ENCODE results near the gene CHCHD10.
A peak's percentile ranks its signal among the peaks of the same experiment; 100 is the strongest.

CHCHD10 gene

DNA sequence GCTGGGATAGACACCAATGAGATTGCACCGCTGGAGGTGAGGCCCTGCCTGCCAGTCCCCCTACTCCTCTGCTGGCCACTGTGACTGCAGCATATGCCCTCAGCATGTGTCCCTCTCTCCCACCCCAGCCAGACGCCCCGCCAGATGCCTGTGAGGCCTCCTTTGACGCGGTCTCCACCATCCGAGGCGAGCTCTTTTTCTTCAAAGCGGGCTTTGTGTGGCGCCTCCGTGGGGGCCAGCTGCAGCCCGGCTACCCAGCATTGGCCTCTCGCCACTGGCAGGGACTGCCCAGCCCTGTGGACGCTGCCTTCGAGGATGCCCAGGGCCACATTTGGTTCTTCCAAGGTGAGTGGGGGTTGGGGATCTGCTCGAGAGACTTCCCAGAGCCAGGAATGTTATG, 13.3 kb upstream of the CHCHD10 start:
- WGBS: 88% methylated on average over 15 of the region's 15 CpGs
- Histone ChIP-seq H2AK5ac (ENCODE audit: low read length, severe bottlenecking) (peak overlapping the region; percentile 11), H2BK12ac (ENCODE audit: low read length in 2 of 2) (peak overlapping the region in 1 of 2 experiments; percentile 49), H4K8ac (ENCODE audit: low read length) (peak overlapping the region; percentile 56), H3K27ac (ENCODE audit: low read length, poor library complexity, severe bottlenecking) (no peak overlapping the region), H3K23ac (ENCODE audit: low read length in 2 of 2) (no peak overlapping the region), H3K4me1 (ENCODE audit: control insufficient read depth, insufficient read depth, low read depth, low read length) (peaks cover 33% of the 10 kb centered on the region), H3K9ac (ENCODE audit: low read length) (peak overlapping the region; percentile 27), H3K36me3 (ENCODE audit: control insufficient read depth in 1 of 2, insufficient read depth in 2 of 2, low read depth in 1 of 2, low read length in 2 of 2) (peaks cover 0 to 15% of the 10 kb centered on the region in 2 experiments), H3K79me1 (replicated peaks; ENCODE audit: low read length, poor library complexity, severe bottlenecking) (no peaks in the 10 kb centered on the region), H3K14ac (ENCODE audit: low read length in 2 of 2) (peak overlapping the region in 1 of 2 experiments; percentile 35), H2BK15ac (ENCODE audit: low read depth, poor library complexity, severe bottlenecking) (peak overlapping the region; percentile 78), H3K4me2 (ENCODE audit: low read length, poor library complexity, severe bottlenecking) (no peak overlapping the region), H2BK120ac (ENCODE audit: low read depth, low read length) (no peak overlapping the region), H3K27me3 (ENCODE audit: control insufficient read depth in 1 of 2, insufficient read depth in 1 of 2, low read length in 2 of 2) (no peaks in the 10 kb centered on the region), H4K91ac (ENCODE audit: low read length) (peak overlapping the region; percentile 77), H3K9me3 (ENCODE audit: control insufficient read depth, low read length) (no peaks in the 10 kb centered on the region), H3K4ac (ENCODE audit: low read depth in 1 of 2, low read length in 2 of 2) (no peak overlapping the region), H3K18ac (ENCODE audit: low read depth in 1 of 2, low read length in 2 of 2) (peak overlapping the region; percentile 28 to 52), H2BK5ac (ENCODE audit: low read depth, low read length, poor library complexity, severe bottlenecking) (no peak overlapping the region), H2AFZ (ENCODE audit: low read depth, low read length) (no peak overlapping the region), H3K4me3 (ENCODE audit: insufficient read depth in 1 of 2, low read depth in 1 of 2, low read length in 2 of 2) (peak overlapping the region in 1 of 2 experiments; percentile 32)
- DNase-seq: no peak

DNA sequence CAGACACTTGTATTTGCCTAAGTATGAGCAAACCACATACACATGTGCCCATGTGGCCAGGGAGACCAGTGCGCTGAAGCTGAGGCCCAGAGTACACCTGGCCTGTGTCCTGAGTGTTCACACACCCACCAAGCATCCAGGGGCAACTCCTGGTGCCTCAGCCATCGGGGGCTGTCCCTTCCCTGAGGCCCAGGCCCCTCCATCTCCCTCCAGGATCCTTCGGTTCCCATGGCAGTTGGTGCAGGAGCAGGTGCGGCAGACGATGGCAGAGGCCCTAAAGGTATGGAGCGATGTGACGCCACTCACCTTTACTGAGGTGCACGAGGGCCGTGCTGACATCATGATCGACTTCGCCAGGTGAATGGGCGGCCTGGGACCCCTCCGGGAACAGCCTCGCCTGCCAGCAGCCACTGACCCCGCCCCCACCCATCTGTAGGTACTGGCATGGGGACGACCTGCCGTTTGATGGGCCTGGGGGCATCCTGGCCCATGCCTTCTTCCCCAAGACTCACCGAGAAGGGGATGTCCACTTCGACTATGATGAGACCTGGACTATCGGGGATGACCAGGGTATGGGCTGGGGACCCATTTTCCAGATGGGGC, 12.5 kb upstream of the CHCHD10 start:
- Histone ChIP-seq H3K27me3 (ENCODE audit: control insufficient read depth in 1 of 2, insufficient read depth in 1 of 2, low read length in 2 of 2) (no peaks in the 10 kb centered on the region), H3K9me3 (ENCODE audit: control insufficient read depth, low read length) (no peaks in the 10 kb centered on the region), H2BK5ac (ENCODE audit: low read depth, low read length, poor library complexity, severe bottlenecking) (no peak overlapping the region), H3K4me1 (ENCODE audit: control insufficient read depth, insufficient read depth, low read depth, low read length) (peaks cover 33% of the 10 kb centered on the region), H2AK5ac (ENCODE audit: low read length, severe bottlenecking) (no peak overlapping the region), H3K27ac (ENCODE audit: low read length, poor library complexity, severe bottlenecking) (no peak overlapping the region), H2BK12ac (ENCODE audit: low read length in 2 of 2) (no peak overlapping the region), H2BK15ac (ENCODE audit: low read depth, poor library complexity, severe bottlenecking) (no peak overlapping the region), H3K79me1 (replicated peaks; ENCODE audit: low read length, poor library complexity, severe bottlenecking) (no peaks in the 10 kb centered on the region), H3K18ac (ENCODE audit: low read depth in 1 of 2, low read length in 2 of 2) (no peak overlapping the region), H3K4me3 (ENCODE audit: insufficient read depth in 1 of 2, low read depth in 1 of 2, low read length in 2 of 2) (no peak overlapping the region), H3K9ac (ENCODE audit: low read length) (no peak overlapping the region), H3K23ac (ENCODE audit: low read length in 2 of 2) (no peak overlapping the region), H2BK120ac (ENCODE audit: low read depth, low read length) (no peak overlapping the region), H4K91ac (ENCODE audit: low read length) (no peak overlapping the region), H2AFZ (ENCODE audit: low read depth, low read length) (no peak overlapping the region), H4K8ac (ENCODE audit: low read length) (no peak overlapping the region), H3K36me3 (ENCODE audit: control insufficient read depth in 1 of 2, insufficient read depth in 2 of 2, low read depth in 1 of 2, low read length in 2 of 2) (peaks cover 0 to 15% of the 10 kb centered on the region in 2 experiments), H3K14ac (ENCODE audit: low read length in 2 of 2) (no peak overlapping the region), H3K4me2 (ENCODE audit: low read length, poor library complexity, severe bottlenecking) (no peak overlapping the region), H3K4ac (ENCODE audit: low read depth in 1 of 2, low read length in 2 of 2) (no peak overlapping the region)
- no peak for DNase-seq
- 91% methylated on average over 20 of the region's 20 CpGs for WGBS

DNA sequence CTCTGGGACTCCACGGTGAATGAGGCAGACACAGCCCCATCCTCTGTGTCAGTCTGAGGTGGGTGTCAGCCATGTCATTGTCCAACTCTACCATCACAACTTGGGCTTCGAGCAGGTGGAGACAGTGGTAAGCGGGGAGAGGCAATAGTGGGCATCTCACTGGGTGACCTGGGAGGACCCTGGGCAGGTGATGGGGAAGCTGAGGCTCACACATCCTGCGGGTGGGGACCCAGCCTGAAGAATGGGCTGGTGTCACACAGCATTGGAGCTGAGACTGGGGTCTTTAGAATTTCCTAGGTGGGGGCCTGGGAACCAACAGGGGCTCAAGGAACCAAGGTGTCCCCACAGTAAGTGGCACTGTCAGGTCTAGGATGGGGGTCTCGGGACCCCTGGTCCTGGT, 12.0 kb upstream of the CHCHD10 start:
- H3K18ac ChIP-seq (ENCODE audit: low read depth in 1 of 2, low read length in 2 of 2): no peak overlapping the region
- no peak overlapping the region for H2BK120ac ChIP-seq (ENCODE audit: low read depth, low read length)
- peaks cover 0 to 15% of the 10 kb centered on the region in 2 experiments for H3K36me3 ChIP-seq (ENCODE audit: control insufficient read depth in 1 of 2, insufficient read depth in 2 of 2, low read depth in 1 of 2, low read length in 2 of 2)
- no peaks in the 10 kb centered on the region for H3K27me3 ChIP-seq (ENCODE audit: control insufficient read depth in 1 of 2, insufficient read depth in 1 of 2, low read length in 2 of 2)
- no peak overlapping the region for H3K9ac ChIP-seq (ENCODE audit: low read length)
- H3K14ac ChIP-seq (ENCODE audit: low read length in 2 of 2): no peak overlapping the region
- no peak overlapping the region for H3K4ac ChIP-seq (ENCODE audit: low read depth in 1 of 2, low read length in 2 of 2)
- DNase-seq: no peak
- no peak overlapping the region for H2BK5ac ChIP-seq (ENCODE audit: low read depth, low read length, poor library complexity, severe bottlenecking)
- H3K4me3 ChIP-seq (ENCODE audit: insufficient read depth in 1 of 2, low read depth in 1 of 2, low read length in 2 of 2): no peak overlapping the region
- 90% methylated on average over 5 of the region's 5 CpGs for WGBS
- H3K4me2 ChIP-seq (ENCODE audit: low read length, poor library complexity, severe bottlenecking): no peak overlapping the region
- no peak overlapping the region for H4K91ac ChIP-seq (ENCODE audit: low read length)
- H2AK5ac ChIP-seq (ENCODE audit: low read length, severe bottlenecking): no peak overlapping the region
- peaks cover 38% of the 10 kb centered on the region for H3K4me1 ChIP-seq (ENCODE audit: control insufficient read depth, insufficient read depth, low read depth, low read length)
- H2BK12ac ChIP-seq (ENCODE audit: low read length in 2 of 2): peak overlapping the region in 1 of 2 experiments; percentile 45
- no peak overlapping the region for H2BK15ac ChIP-seq (ENCODE audit: low read depth, poor library complexity, severe bottlenecking)
- H4K8ac ChIP-seq (ENCODE audit: low read length): no peak overlapping the region
- no peak overlapping the region for H2AFZ ChIP-seq (ENCODE audit: low read depth, low read length)
- no peak overlapping the region for H3K23ac ChIP-seq (ENCODE audit: low read length in 2 of 2)
- H3K27ac ChIP-seq (ENCODE audit: low read length, poor library complexity, severe bottlenecking): no peak overlapping the region
- no peaks in the 10 kb centered on the region for H3K9me3 ChIP-seq (ENCODE audit: control insufficient read depth, low read length)
- H3K79me1 ChIP-seq (replicated peaks; ENCODE audit: low read length, poor library complexity, severe bottlenecking): no peaks in the 10 kb centered on the region

DNA sequence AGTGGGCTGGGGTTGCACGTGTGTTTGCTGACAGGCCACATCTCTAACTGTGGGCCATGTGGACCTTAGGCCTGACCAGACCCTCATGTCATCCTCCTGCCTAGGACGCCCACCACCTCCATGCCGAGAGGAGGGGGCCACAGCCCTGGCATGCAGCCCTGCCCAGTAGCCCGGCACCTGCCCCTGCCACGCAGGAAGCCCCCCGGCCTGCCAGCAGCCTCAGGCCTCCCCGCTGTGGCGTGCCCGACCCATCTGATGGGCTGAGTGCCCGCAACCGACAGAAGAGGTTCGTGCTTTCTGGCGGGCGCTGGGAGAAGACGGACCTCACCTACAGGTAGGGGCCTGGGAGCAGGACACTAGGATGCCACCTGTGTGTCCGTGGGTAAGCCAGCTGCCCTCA, 11.3 kb upstream of the CHCHD10 start:
- Histone ChIP-seq H3K18ac (ENCODE audit: low read depth in 1 of 2, low read length in 2 of 2) (no peak overlapping the region), H2AFZ (ENCODE audit: low read depth, low read length) (no peak overlapping the region), H3K27ac (ENCODE audit: low read length, poor library complexity, severe bottlenecking) (no peak overlapping the region), H3K36me3 (ENCODE audit: control insufficient read depth in 1 of 2, insufficient read depth in 2 of 2, low read depth in 1 of 2, low read length in 2 of 2) (peaks cover 0 to 15% of the 10 kb centered on the region in 2 experiments), H2AK5ac (ENCODE audit: low read length, severe bottlenecking) (peak overlapping the region; percentile 27), H3K14ac (ENCODE audit: low read length in 2 of 2) (no peak overlapping the region), H3K4ac (ENCODE audit: low read depth in 1 of 2, low read length in 2 of 2) (no peak overlapping the region), H3K9ac (ENCODE audit: low read length) (no peak overlapping the region), H4K8ac (ENCODE audit: low read length) (no peak overlapping the region), H2BK12ac (ENCODE audit: low read length in 2 of 2) (no peak overlapping the region), H2BK15ac (ENCODE audit: low read depth, poor library complexity, severe bottlenecking) (no peak overlapping the region), H3K4me2 (ENCODE audit: low read length, poor library complexity, severe bottlenecking) (no peak overlapping the region), H3K23ac (ENCODE audit: low read length in 2 of 2) (no peak overlapping the region), H4K91ac (ENCODE audit: low read length) (no peak overlapping the region), H2BK120ac (ENCODE audit: low read depth, low read length) (no peak overlapping the region), H2BK5ac (ENCODE audit: low read depth, low read length, poor library complexity, severe bottlenecking) (no peak overlapping the region), H3K79me1 (replicated peaks; ENCODE audit: low read length, poor library complexity, severe bottlenecking) (no peaks in the 10 kb centered on the region), H3K9me3 (ENCODE audit: control insufficient read depth, low read length) (no peaks in the 10 kb centered on the region), H3K4me1 (ENCODE audit: control insufficient read depth, insufficient read depth, low read depth, low read length) (peaks cover 40% of the 10 kb centered on the region), H3K27me3 (ENCODE audit: control insufficient read depth in 1 of 2, insufficient read depth in 1 of 2, low read length in 2 of 2) (no peaks in the 10 kb centered on the region), H3K4me3 (ENCODE audit: insufficient read depth in 1 of 2, low read depth in 1 of 2, low read length in 2 of 2) (no peak overlapping the region)
- no peak for DNase-seq
- WGBS: 93% methylated on average over 16 of the region's 16 CpGs
